GM21717 (cell line): ENCODE data around the gene ADM2.

Source experiments
- ATAC-seq: cut with Tn5 transposase; IDR thresholded peaks from one replicate; pipeline ENCODE4 v1.9.1; 2021; ENCODE audit warnings: mild to moderate bottlenecking, moderate library complexity; ENCODE audit not compliant: unreplicated experiment

Gene ADM2

GRCh38 chr22:50523806-50524675 is 42.7 kb downstream of the ADM2 start:
- ATAC-seq: no peak

- ATAC-seq: no peak
Observed at GRCh38 chr22:50524676-50525103, 43.3 kb downstream of the ADM2 start.

GRCh38 chr22:50525104-50525857 is 43.9 kb downstream of the ADM2 start, which contains the start of gene SCO2:
Gene SCO2, minus strand, starts transcription at chr22:50525598. Its CDS starts 1,187 bp downstream, at chr22:50524411.
- peak; percentile 34 for ATAC-seq

- ATAC-seq: no peak
Observed at GRCh38 chr22:50525858-50526107, 44.4 kb downstream of the ADM2 start.

- peak; percentile 21 for ATAC-seq
Observed at GRCh38 chr22:50526108-50526833, 44.9 kb downstream of the ADM2 start.

GRCh38 chr22:50526834-50527801 is 45.8 kb downstream of the ADM2 start:
- ATAC-seq: peak; percentile 1

GRCh38 chr22:50527921-50528681 is 46.8 kb downstream of the ADM2 start:
- ATAC-seq: no peak

GRCh38 chr22:50528682-50529415 is 47.5 kb downstream of the ADM2 start:
- ATAC-seq: no peak

GRCh38 chr22:50529416-50529896 is 48.1 kb downstream of the ADM2 start:
- no peak for ATAC-seq

- no peak for ATAC-seq
Observed at GRCh38 chr22:50529897-50530579, 48.7 kb downstream of the ADM2 start, which contains the start of gene TYMP. Gene TYMP, minus strand, starts transcription at chr22:50530012. Its CDS starts 303 bp downstream, at chr22:50529709.

GRCh38 chr22:50530580-50530876 is 49.2 kb downstream of the ADM2 start:
- ATAC-seq: no peak

GRCh38 chr22:50530877-50531545 is 49.7 kb downstream of the ADM2 start:
- ATAC-seq: no peak

- ATAC-seq: no peak
Observed at GRCh38 chr22:50531546-50531961, 50.2 kb downstream of the ADM2 start.

- no peak for ATAC-seq
Observed at GRCh38 chr22:50531962-50532674, 50.8 kb downstream of the ADM2 start.

- no peak for ATAC-seq
Observed at GRCh38 chr22:50532824-50533796, 51.8 kb downstream of the ADM2 start.
